ENCODE results near the gene IRX5. TPM values are rescaled to one million over a fixed set of nuclear protein-coding genes. Genes with fewer than 3 reads are reported as not detected.

IRX5 gene
- total and polyA plus RNA-seq, 2 of the 8 experiments (the other 6 are each of a cell fraction or from before 2014, with no cell fraction given) = 0.48 to 0.56 TPM

GRCh38 chr16:54965464-54965863, 34.8 kb downstream of the IRX5 start (continued):
- TF ChIP-seq SRF (IDR thresholded peaks at IDR 0.05; ENCODE audit: low read depth, low read length) (no peak), RXRA (IDR thresholded peaks at IDR 0.05; ENCODE audit: insufficient read depth, low read depth, low read length) (no peak), RNF2 (IDR thresholded peaks at IDR 0.05; ENCODE audit: borderline replicate concordance, low read depth, low read length, missing control alignments, poor library complexity, severe bottlenecking) (no peak), SIX5 (IDR thresholded peaks at IDR 0.05; ENCODE audit: low read depth, low read length) (no peak), EP300 (IDR thresholded peaks at IDR 0.05; ENCODE audit: borderline replicate concordance in 1 of 2, low read depth in 2 of 2, low read length in 2 of 2) (no peak)

Data from H1 (cell line).